ENCODE results near the gene SQOR. TPM values are rescaled to one million over a fixed set of nuclear protein-coding genes. Genes with fewer than 3 reads are reported as not detected.

SQOR gene
- total RNA-seq, 1 experiment from 2014 or later = 17.6 TPM

- TF ChIP-seq ZBTB33 (IDR thresholded peaks at IDR 0.05; ENCODE audit: extremely low read depth, insufficient replicate concordance, low read length) (no peak), SP1 (IDR thresholded peaks at IDR 0.05; ENCODE audit: low read depth) (no peak), ATF3 (IDR thresholded peaks at IDR 0.05) (no peak), CEBPB (IDR thresholded peaks at IDR 0.05; ENCODE audit: low read depth) (no peak), ZNF274 (IDR thresholded peaks at IDR 0.05; ENCODE audit: low read depth, low read length) (no peak), CTCF (IDR thresholded peaks at IDR 0.05 in 2 of 3, conservative IDR thresholded peaks at IDR 0.05 in 1 of 3; ENCODE audit: borderline replicate concordance in 1 of 3, insufficient read depth in 1 of 3, low read depth in 2 of 3, low read length in 2 of 3) (no peak)
These were observed 17.9 kb upstream of the SQOR start (continued) for GRCh38 chr15:45616901-45617323.

- no peak overlapping the region for H3K4me2 ChIP-seq (ENCODE audit: low read length)
- intact Hi-C loops (cut with micrococcal nuclease) = loop anchor here (10.0 kb wide), 2 partner anchors 414 to 454 kb away; no protein-coding TSS in a partner anchor
- no peak overlapping the region for H3K4me3 ChIP-seq (replicated peaks in 1 of 2; ENCODE audit: low read depth in 1 of 2, low read length in 2 of 2)
- no peaks in the 10 kb centered on the region for H3K27me3 ChIP-seq (ENCODE audit: insufficient read depth, low read length)
- ChIA-PET CTCF (interaction anchor here (1.0 kb wide), 1 partner anchor 16 kb away, joined by 3 read pairs; the partner anchor contains the start of gene SQOR), POLR2A (no interaction called here), RAD21 (ENCODE audit: low non-redundant PET in 1 of 2, low total read pairs in 2 of 2, uncharacterized antibody in 2 of 2, unreplicated experiment in 2 of 2) (no interaction called here)
- H3K4me1 ChIP-seq (ENCODE audit: control insufficient read depth in 1 of 2, insufficient read depth in 2 of 2, low read length in 2 of 2) = no peaks in the 10 kb centered on the region
- no peaks in the 10 kb centered on the region for H4K20me1 ChIP-seq (ENCODE audit: insufficient read depth)
- H3K79me2 ChIP-seq (ENCODE audit: insufficient read depth, low read length) = no peaks in the 10 kb centered on the region
- no peak overlapping the region for H3K9ac ChIP-seq (ENCODE audit: low read length)
- no peaks in the 10 kb centered on the region for H3K9me2 ChIP-seq (ENCODE audit: insufficient read depth)
- H2AFZ ChIP-seq (ENCODE audit: low read depth, low read length, poor library complexity, severe bottlenecking) = no peak overlapping the region
- H3K27ac ChIP-seq (ENCODE audit: low read depth, low read length) = no peak overlapping the region
- no peak for DNase-seq (ENCODE audit: low read depth, low spot score)
- BruUV-seq (replicated peaks) = no TSS peak
- H3K36me3 ChIP-seq (ENCODE audit: control insufficient read depth in 1 of 2, insufficient read depth in 2 of 2, low read length in 2 of 2) = no peaks in the 10 kb centered on the region
- ATAC-seq = peak; percentile 28; the same call in 1 of the 2 replicates
- H3K9me3 ChIP-seq (ENCODE audit: control insufficient read depth in 1 of 2, insufficient read depth in 1 of 2, low read depth in 1 of 2, low read length in 2 of 2) = no peaks in the 10 kb centered on the region
- TF ChIP-seq POLR2AphosphoS5 (IDR thresholded peaks at IDR 0.05; ENCODE audit: low read depth, low read length) (no peak), CTCF (IDR thresholded peaks at IDR 0.05 in 2 of 3, conservative IDR thresholded peaks at IDR 0.05 in 1 of 3; ENCODE audit: borderline replicate concordance in 1 of 3, insufficient read depth in 1 of 3, low read depth in 2 of 3, low read length in 2 of 3) (0 out of 6 replicates have a peak, but pooled peaks of 1 of the 3 experiments have one; percentile 25), ATF3 (IDR thresholded peaks at IDR 0.05) (no peak), REST (IDR thresholded peaks at IDR 0.05; ENCODE audit: low read depth) (no peak), RAD21 (IDR thresholded peaks at IDR 0.05; ENCODE audit: low read depth) (no peak), SP1 (IDR thresholded peaks at IDR 0.05; ENCODE audit: low read depth) (no peak)
These were observed 16.0 kb upstream of the SQOR start for GRCh38 chr15:45618813-45619212.
